Neural cell (in vitro differentiated cells): ENCODE data around the gene FCRL2. TPM values are rescaled to one million over a fixed set of nuclear protein-coding genes. Genes with fewer than 3 reads are reported as not detected.

Source experiments
- H2AFZ ChIP-seq: fragments of 200-600, 300-800 bp; sonication (generic), shearing (Covaris generic); 2 replicates; pipeline ENCODE4 v1.6.0; 2014; ENCODE audit warnings: low read depth, mild to moderate bottlenecking, antibody characterized with exemption, low read length, moderate library complexity
- H3F3A ChIP-seq: fragments of 200-600 bp; shearing (Covaris generic); 2 replicates; pipeline ENCODE4 v1.6.1; 2016; ENCODE audit warnings: mild to moderate bottlenecking, moderate library complexity, mixed read lengths, antibody characterized with exemption, low read length; ENCODE audit not compliant: insufficient read depth, poor library complexity, severe bottlenecking
- H3K27ac ChIP-seq: fragments of 200-600, 300-800 bp; sonication (generic), shearing (Covaris generic); 2 replicates; pipeline ENCODE4 v1.5.1; 2014; ENCODE audit warnings: mild to moderate bottlenecking, low read length, moderate library complexity
- H3K27me3 ChIP-seq: fragments of 300-800, 200-600 bp; sonication (generic), shearing (Covaris generic); 2 replicates; pipeline ENCODE4 v1.6.0; 2014; ENCODE audit warnings: mild to moderate bottlenecking, low read depth, low read length, moderate library complexity; ENCODE audit not compliant: insufficient read depth
- H3K36me3 ChIP-seq: fragments of 300-800, 200-600 bp; sonication (generic), shearing (Covaris generic); 2 replicates; pipeline ENCODE4 v1.5.1; 2014; ENCODE audit warnings: mild to moderate bottlenecking, antibody characterized with exemption, low read length, moderate library complexity; ENCODE audit not compliant: insufficient read depth
- H3K4me2 ChIP-seq: fragments of 300-800, 200-600 bp; sonication (generic), shearing (Covaris generic); 2 replicates; pipeline ENCODE4 v1.6.0; 2014; ENCODE audit warnings: mild to moderate bottlenecking, low read length
- H3K4me3 ChIP-seq: fragments of 300-800, 200-600 bp; sonication (generic), shearing (Covaris generic); 2 replicates; pipeline ENCODE4 v1.5.1; 2014; ENCODE audit warnings: mild to moderate bottlenecking, low read length, moderate library complexity
- H3K79me2 ChIP-seq: fragments of 200-600 bp; shearing (Covaris generic); replicated peaks from 2 replicates; pipeline ENCODE4 v1.6.0; 2014; ENCODE audit warnings: mild to moderate bottlenecking, low read length, moderate library complexity; ENCODE audit not compliant: insufficient read depth
- H3K9ac ChIP-seq: fragments of 300-800, 200-600 bp; sonication (generic), shearing (Covaris generic); 2 replicates; pipeline ENCODE4 v1.6.1; 2016; ENCODE audit warnings: mild to moderate bottlenecking, low read length, mixed read lengths
- H3K9me2 ChIP-seq: fragments of 200-600 bp; shearing (Covaris generic); 2 replicates; pipeline ENCODE4 v1.6.1; 2016; ENCODE audit warnings: mild to moderate bottlenecking, low read length, mixed read lengths; ENCODE audit not compliant: insufficient read depth
- H3K9me3 ChIP-seq: fragments of 200-600, 300-800 bp; sonication (generic), shearing (Covaris generic); 2 replicates; pipeline ENCODE4 v1.6.1; 2016; ENCODE audit warnings: mild to moderate bottlenecking, mixed run types, low read length, moderate library complexity, mixed read lengths
- H4K20me1 ChIP-seq: fragments of 200-600 bp; shearing (Covaris generic); 2 replicates; pipeline ENCODE4 v1.6.1; 2016; ENCODE audit warnings: mild to moderate bottlenecking, mixed run types; ENCODE audit not compliant: insufficient read depth
- CTCF ChIP-seq: fragments of 450-650 bp; IDR thresholded peaks from 2 replicates; pipeline ENCODE4 v1.5.1; 2014; ENCODE audit warnings: antibody characterized with exemption, mild to moderate bottlenecking, moderate library complexity; ENCODE audit not compliant: poor library complexity, severe bottlenecking
- EP300 ChIP-seq: fragments of 450-650 bp; conservative IDR thresholded peaks from 2 replicates; pipeline ENCODE4 v1.6.1; 2014; ENCODE audit warnings: antibody characterized with exemption, mild to moderate bottlenecking, moderate library complexity; ENCODE audit not compliant: poor library complexity, severe bottlenecking
- EZH2 ChIP-seq: fragments of 200-600, 300-800 bp; shearing (Covaris generic), sonication (generic); IDR thresholded peaks from 2 replicates; pipeline ENCODE4 v1.6.1; 2014; ENCODE audit warnings: antibody characterized with exemption, low read length, borderline replicate concordance, mild to moderate bottlenecking; ENCODE audit not compliant: insufficient read depth, poor library complexity, severe bottlenecking
- MXI1 ChIP-seq: fragments of 450-650 bp; conservative IDR thresholded peaks from 2 replicates; pipeline ENCODE4 v1.6.1; 2014; ENCODE audit warnings: antibody characterized with exemption, mild to moderate bottlenecking; ENCODE audit not compliant: poor library complexity, severe bottlenecking
- POLR2AphosphoS5 ChIP-seq: IDR thresholded peaks from 2 replicates; pipeline ENCODE4 v1.6.1; 2012
- RAD21 ChIP-seq: fragments of 450-650 bp; conservative IDR thresholded peaks from 2 replicates; pipeline ENCODE4 v1.6.1; 2014; ENCODE audit warnings: antibody characterized with exemption, mild to moderate bottlenecking, moderate library complexity
- REST ChIP-seq: IDR thresholded peaks from 2 replicates; pipeline ENCODE4 v1.6.1; 2012; ENCODE audit warnings: borderline replicate concordance
- SMC3 ChIP-seq: fragments of 450-650 bp; conservative IDR thresholded peaks from 2 replicates; pipeline ENCODE4 v1.6.1; 2014; ENCODE audit warnings: antibody characterized with exemption, mild to moderate bottlenecking, moderate library complexity; ENCODE audit not compliant: poor library complexity
- TAF1 ChIP-seq: IDR thresholded peaks from 2 replicates; pipeline ENCODE4 v1.6.1; 2012; ENCODE audit warnings: low read depth
- polyA plus RNA-seq: library from polyadenylated mRNA; depleted of rRNA; stranded (reverse); fragments of >200 nt; gene quantifications from 2 replicates; pipeline ENCODE4 v1.2.3, GENCODE V29; 2014

Gene FCRL2
- polyA plus RNA-seq, 1 donor from 2014 or later: not detected

- TF ChIP-seq EP300: no peak
- no peak for TF ChIP-seq REST
- TF ChIP-seq SMC3: no peak
- TF ChIP-seq POLR2AphosphoS5: no peak
- no peak for TF ChIP-seq EZH2
- TF ChIP-seq RAD21: no peak
- no peaks in the 10 kb centered on the region for H3K9me2 ChIP-seq
- H3K27me3 ChIP-seq: no peaks in the 10 kb centered on the region
- H3K27ac ChIP-seq: no peak overlapping the region
- no peak overlapping the region for H3K9ac ChIP-seq
- H3K36me3 ChIP-seq: no peaks in the 10 kb centered on the region
- no peaks in the 10 kb centered on the region for H3F3A ChIP-seq
- H2AFZ ChIP-seq: no peak overlapping the region
- H3K9me3 ChIP-seq: peaks cover 9% of the 10 kb centered on the region
- no peaks in the 10 kb centered on the region for H3K79me2 ChIP-seq
- no peak overlapping the region for H3K4me2 ChIP-seq
- no peaks in the 10 kb centered on the region for H4K20me1 ChIP-seq
- no peak overlapping the region for H3K4me3 ChIP-seq
Observed at GRCh38 chr1:157725221-157725577, 51.7 kb downstream of the FCRL2 start.

GRCh38 chr1:157724537-157725220 lies 52.3 kb downstream of the FCRL2 start:
- H4K20me1 ChIP-seq: no peaks in the 10 kb centered on the region
- no peak overlapping the region for H3K4me3 ChIP-seq
- H3K27me3 ChIP-seq: no peaks in the 10 kb centered on the region
- H3K4me2 ChIP-seq: no peak overlapping the region
- H3K79me2 ChIP-seq: no peaks in the 10 kb centered on the region
- H3K9me3 ChIP-seq: peaks cover 9% of the 10 kb centered on the region
- TF ChIP-seq EZH2: no peak
- no peak for TF ChIP-seq MXI1
- no peak for TF ChIP-seq RAD21
- TF ChIP-seq POLR2AphosphoS5: no peak
- no peak for TF ChIP-seq CTCF
- no peak for TF ChIP-seq SMC3
- no peak for TF ChIP-seq TAF1
- no peak for TF ChIP-seq REST
- H3K36me3 ChIP-seq: no peaks in the 10 kb centered on the region
- no peaks in the 10 kb centered on the region for H3F3A ChIP-seq
- H3K27ac ChIP-seq: no peak overlapping the region
- no peak overlapping the region for H2AFZ ChIP-seq
- H3K9ac ChIP-seq: no peak overlapping the region
- H3K9me2 ChIP-seq: no peaks in the 10 kb centered on the region
